ENCODE results near the gene IFI27. TPM values are rescaled to one million over a fixed set of nuclear protein-coding genes. Genes with fewer than 3 reads are reported as not detected.
A peak's percentile ranks its signal among the peaks of the same experiment; 100 is the strongest.

IFI27 gene
- total and polyA plus RNA-seq, 2 donors from 2014 or later: 143 to 356 TPM

DNA sequence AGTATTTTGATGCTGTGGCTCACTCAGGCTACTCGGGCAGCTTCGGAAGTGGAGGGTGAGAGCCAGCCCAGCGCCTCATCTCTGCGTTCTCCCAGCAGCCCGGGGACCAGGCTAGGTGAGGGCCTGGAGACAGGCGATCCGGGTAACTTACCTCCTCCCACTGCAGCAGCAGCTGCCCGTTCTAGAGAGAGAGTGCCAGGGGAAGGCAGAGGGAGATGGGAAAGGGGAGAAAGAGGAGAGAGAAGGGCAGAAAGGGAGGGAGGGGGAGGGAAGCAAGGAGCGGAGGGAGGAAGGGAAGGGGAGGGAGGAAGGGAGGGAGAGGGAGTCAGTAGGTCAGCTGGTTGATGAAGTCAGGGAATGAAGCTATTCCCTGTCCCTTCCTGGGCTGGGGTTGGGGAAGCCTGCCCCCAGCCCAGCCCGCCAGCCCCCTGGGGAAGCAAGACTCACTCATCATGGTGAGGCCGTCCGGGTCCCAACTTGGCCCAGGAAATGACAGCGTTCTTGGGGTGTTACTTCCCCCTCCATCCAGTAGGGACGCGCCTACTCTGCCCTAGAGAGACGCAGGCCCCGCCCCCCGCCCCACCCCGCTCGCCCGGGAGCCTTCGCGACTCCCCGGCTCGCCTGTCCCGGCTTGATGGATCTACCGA is 18.7 kb downstream of the IFI27 start, which contains the start of gene IFI27L2:
Gene IFI27L2 (minus strand): TSS at position 494 of the 647 bp plus-strand sequence. CDS start 40 bp downstream, at position 454.
- Histone ChIP-seq H3K27me3 (ENCODE audit: control insufficient read depth, insufficient read depth, low read length) (no peaks in the 10 kb centered on the region), H3K4me1 (ENCODE audit: control insufficient read depth in 2 of 3, insufficient read depth in 2 of 3, low read depth in 1 of 3, low read length in 3 of 3) (peaks cover 0 to 8% (median 0%) of the 10 kb centered on the region in 3 donors), H3K36me3 (ENCODE audit: control insufficient read depth in 2 of 3, insufficient read depth in 3 of 3, low read length in 3 of 3) (no peaks in the 10 kb centered on the region), H3K4me3 (ENCODE audit: low read length in 3 of 3) (peak within 1 kb of the TSS; percentile 72 to 77 (median 76)), H3K9ac (ENCODE audit: low read length in 3 of 3) (peak within 1 kb of the TSS; percentile 61 to 78 (median 67)), H3K27ac (ENCODE audit: low read depth in 2 of 2, low read length in 2 of 2) (peak within 1 kb of the TSS; percentile 43 to 82), H3K9me3 (ENCODE audit: control insufficient read depth in 2 of 3, insufficient read depth in 1 of 3, low read length in 3 of 3) (no peaks in the 10 kb centered on the region)
- intact Hi-C loops (cut with DNase I): no loop called here
- FAIRE-seq: no peak
- TF ChIP-seq, protein P1, sequence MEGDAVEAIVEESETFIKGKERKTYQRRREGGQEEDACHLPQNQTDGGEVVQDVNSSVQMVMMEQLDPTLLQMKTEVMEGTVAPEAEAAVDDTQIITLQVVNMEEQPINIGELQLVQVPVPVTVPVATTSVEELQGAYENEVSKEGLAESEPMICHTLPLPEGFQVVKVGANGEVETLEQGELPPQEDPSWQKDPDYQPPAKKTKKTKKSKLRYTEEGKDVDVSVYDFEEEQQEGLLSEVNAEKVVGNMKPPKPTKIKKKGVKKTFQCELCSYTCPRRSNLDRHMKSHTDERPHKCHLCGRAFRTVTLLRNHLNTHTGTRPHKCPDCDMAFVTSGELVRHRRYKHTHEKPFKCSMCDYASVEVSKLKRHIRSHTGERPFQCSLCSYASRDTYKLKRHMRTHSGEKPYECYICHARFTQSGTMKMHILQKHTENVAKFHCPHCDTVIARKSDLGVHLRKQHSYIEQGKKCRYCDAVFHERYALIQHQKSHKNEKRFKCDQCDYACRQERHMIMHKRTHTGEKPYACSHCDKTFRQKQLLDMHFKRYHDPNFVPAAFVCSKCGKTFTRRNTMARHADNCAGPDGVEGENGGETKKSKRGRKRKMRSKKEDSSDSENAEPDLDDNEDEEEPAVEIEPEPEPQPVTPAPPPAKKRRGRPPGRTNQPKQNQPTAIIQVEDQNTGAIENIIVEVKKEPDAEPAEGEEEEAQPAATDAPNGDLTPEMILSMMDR (IDR thresholded peaks at IDR 0.05; ENCODE audit: borderline replicate concordance, extremely low read depth, insufficient read depth): no peak
- peak; percentile 78 to 94 (median 88) for DNase-seq

DNA sequence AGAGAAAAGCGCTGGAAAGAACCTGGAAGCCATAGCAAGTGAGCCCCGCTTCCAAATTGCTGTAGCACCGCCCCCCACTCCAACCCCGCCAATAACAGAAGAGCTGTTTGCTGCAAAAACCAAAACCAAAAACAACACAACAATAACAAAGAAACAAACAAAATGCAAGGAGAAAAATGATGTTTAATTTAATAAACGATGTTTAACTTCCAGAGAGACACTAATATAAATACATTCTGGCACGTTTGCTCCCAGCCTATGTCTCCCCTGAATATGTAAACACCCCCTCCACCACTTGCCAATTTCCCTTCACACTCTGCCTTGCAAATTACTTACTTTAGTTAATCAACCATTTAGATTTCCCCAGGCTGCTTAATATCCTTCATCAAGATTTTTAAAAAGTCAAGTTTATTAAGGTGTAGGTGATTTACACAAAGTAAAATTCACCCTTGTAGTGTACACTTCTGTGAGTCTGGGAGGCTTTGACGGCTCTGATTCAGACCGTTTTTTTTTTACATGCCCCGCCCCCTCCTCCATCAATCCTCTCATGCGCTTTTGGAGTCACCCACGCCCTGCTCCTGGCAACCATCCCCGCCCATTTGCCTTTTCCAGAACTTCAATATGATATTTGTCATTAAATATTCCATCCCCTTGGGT is 19.4 kb downstream of the IFI27 start:
- Histone ChIP-seq H3K36me3 (ENCODE audit: control insufficient read depth in 2 of 3, insufficient read depth in 3 of 3, low read length in 3 of 3) (no peaks in the 10 kb centered on the region), H3K27me3 (ENCODE audit: control insufficient read depth, insufficient read depth, low read length) (no peaks in the 10 kb centered on the region), H3K9ac (ENCODE audit: low read length in 3 of 3) (peak overlapping the region in 2 of 3 donors; percentile 55 to 63), H3K27ac (ENCODE audit: low read depth in 2 of 2, low read length in 2 of 2) (no peak overlapping the region), H3K4me1 (ENCODE audit: control insufficient read depth in 2 of 3, insufficient read depth in 2 of 3, low read depth in 1 of 3, low read length in 3 of 3) (peaks cover 0 to 8% (median 0%) of the 10 kb centered on the region in 3 donors), H3K9me3 (ENCODE audit: control insufficient read depth in 2 of 3, insufficient read depth in 1 of 3, low read length in 3 of 3) (no peaks in the 10 kb centered on the region), H3K4me3 (ENCODE audit: low read length in 3 of 3) (peak overlapping the region; percentile 72 to 77 (median 73))
- TF ChIP-seq, protein P1 (IDR thresholded peaks at IDR 0.05; ENCODE audit: borderline replicate concordance, extremely low read depth, insufficient read depth): no peak
- intact Hi-C loops (cut with DNase I): no loop called here
- DNase-seq (peak in 2 of 5 donors; percentile 46 to 65), FAIRE-seq (no peak)

DNA sequence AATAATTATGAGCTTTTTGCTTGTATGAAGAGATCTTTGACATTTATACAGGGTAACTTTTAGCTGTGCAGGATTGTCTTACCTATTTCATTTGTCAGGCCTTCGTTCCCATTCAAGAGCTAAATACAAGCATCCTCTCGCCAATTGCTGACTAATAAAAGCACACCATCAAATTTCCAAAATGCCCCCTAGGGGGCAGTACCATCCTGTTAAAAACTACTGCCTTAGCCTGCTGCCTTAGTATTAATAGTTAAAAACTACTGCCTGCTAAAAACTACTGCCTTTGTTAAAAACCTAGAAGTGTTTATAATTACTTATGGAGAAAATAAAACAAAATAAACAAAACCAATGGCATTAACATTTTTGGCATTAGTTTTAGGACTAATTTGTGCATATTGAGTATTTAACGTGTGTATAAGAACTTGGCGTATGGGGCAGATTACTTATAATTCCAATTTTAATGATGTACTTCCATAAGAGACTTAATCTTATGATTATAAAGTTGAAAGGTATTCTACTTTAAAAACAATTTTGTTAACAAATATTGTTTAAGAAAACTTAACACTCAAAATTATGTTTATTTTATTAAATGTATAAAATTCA is 21.9 kb downstream of the IFI27 start:
- peak in 3 of 5 donors; percentile 62 to 86 (median 80) for DNase-seq
- no peaks in the 10 kb centered on the region for H3K9me3 ChIP-seq (ENCODE audit: control insufficient read depth in 2 of 3, insufficient read depth in 1 of 3, low read length in 3 of 3)
- H3K4me3 ChIP-seq (ENCODE audit: low read length in 3 of 3): no peak overlapping the region
- peak; percentile 72 for FAIRE-seq
- TF ChIP-seq, protein P1 (IDR thresholded peaks at IDR 0.05; ENCODE audit: borderline replicate concordance, extremely low read depth, insufficient read depth): peak; percentile 54
- H3K27me3 ChIP-seq (ENCODE audit: control insufficient read depth, insufficient read depth, low read length): no peaks in the 10 kb centered on the region
- H3K27ac ChIP-seq (ENCODE audit: low read depth in 2 of 2, low read length in 2 of 2): no peak overlapping the region
- intact Hi-C loops (cut with DNase I): no loop called here
- H3K36me3 ChIP-seq (ENCODE audit: control insufficient read depth in 2 of 3, insufficient read depth in 3 of 3, low read length in 3 of 3): no peaks in the 10 kb centered on the region
- peaks cover 0 to 8% (median 0%) of the 10 kb centered on the region in 3 donors for H3K4me1 ChIP-seq (ENCODE audit: control insufficient read depth in 2 of 3, insufficient read depth in 2 of 3, low read depth in 1 of 3, low read length in 3 of 3)
- H3K9ac ChIP-seq (ENCODE audit: low read length in 3 of 3): no peak overlapping the region
